Natural killer cell (primary cell): ENCODE data around the gene HCN3. TPM values are rescaled to one million over a fixed set of nuclear protein-coding genes. Genes with fewer than 3 reads are reported as not detected.

Source experiments
- ATAC-seq, 3 donors: fragments of 150-1000 bp in 2 of 3; fragments of 200-7000 bp in 1 of 3; cut with Tn5 transposase; 1 replicate in 1 of 3; 2 replicates in 2 of 3; pipeline ENCODE4 v1.10.0; 2021; ENCODE audit warnings: mild to moderate bottlenecking in 2 of 3, moderate library complexity in 2 of 3
- DNase-seq, 2 donors: peaks; one replicate each; pipeline versions ENCODE4 v3.0.0 to v3.0.0-alpha.2; 2013 to 2021; ENCODE audit warnings: mixed read lengths in 1 of 2
- H3K27ac ChIP-seq: one replicate; pipeline ENCODE4 v1.5.1; 2013; ENCODE audit warnings: mild to moderate bottlenecking, low read length
- H3K27me3 ChIP-seq: one replicate; pipeline ENCODE4 v1.6.1; 2013; ENCODE audit warnings: low read length; ENCODE audit not compliant: control insufficient read depth, insufficient read depth
- H3K36me3 ChIP-seq: one replicate; pipeline ENCODE4 v1.6.1; 2013; ENCODE audit warnings: low read length; ENCODE audit not compliant: control insufficient read depth, insufficient read depth
- H3K4me1 ChIP-seq: one replicate; pipeline ENCODE4 v1.6.1; 2013; ENCODE audit warnings: low read length; ENCODE audit not compliant: control insufficient read depth, insufficient read depth
- H3K4me3 ChIP-seq: one replicate; pipeline ENCODE4 v1.5.1; 2013; ENCODE audit warnings: low read length
- H3K9me3 ChIP-seq: one replicate; pipeline ENCODE4 v1.6.1; 2013; ENCODE audit warnings: low read length; ENCODE audit not compliant: control insufficient read depth, insufficient read depth
- H3K27ac Mint-ChIP-seq, 2 donors: one replicate each; pipeline ENCODE4 v1.8.0; 2022; ENCODE audit warnings: mild to moderate bottlenecking in 2 of 2, mixed read lengths in 2 of 2, moderate library complexity in 1 of 2
- H3K27me3 Mint-ChIP-seq, 2 donors: one replicate each; pipeline ENCODE4 v1.8.0; 2022; ENCODE audit warnings: low read depth in 2 of 2, mixed read lengths in 2 of 2
- H3K36me3 Mint-ChIP-seq: one replicate; pipeline ENCODE4 v1.8.0; 2022; ENCODE audit warnings: mixed read lengths
- H3K4me1 Mint-ChIP-seq, 2 donors: one replicate each; pipeline ENCODE4 v1.8.0; 2022; ENCODE audit warnings: mixed read lengths in 2 of 2
- H3K4me3 Mint-ChIP-seq: one replicate; pipeline ENCODE4 v1.8.0; 2022; ENCODE audit warnings: mild to moderate bottlenecking, moderate library complexity, mixed read lengths
- H3K9me3 Mint-ChIP-seq, 2 donors: one replicate each; pipeline ENCODE4 v1.8.0; 2022; ENCODE audit warnings: mixed read lengths in 2 of 2
- CTCF ChIP-seq: fragments of 200-600 bp; IDR thresholded peaks from one replicate; pipeline ENCODE4 v1.8.0; 2022; ENCODE audit warnings: antibody characterized with exemption
- WGBS: methylation state at CpG from one replicate; pipeline ENCODE4 v1.1.7; 2013; ENCODE audit warnings: missing lambda C conversion rate; ENCODE audit not compliant: insufficient coverage; 5-methylcytosine and 5-hydroxymethylcytosine counted together
- intact Hi-C: fragments of 100-400 bp; cut with micrococcal nuclease; formaldehyde crosslinking; loops from one replicate; pipeline ENCODE4 v1.14.2; 2022
- total RNA-seq, 4 donors: library from RNA; stranded (reverse); fragments of 120-200 nt in 1 of 4; gene quantifications; one replicate each; pipeline versions ENCODE4 v1.2.3 to v1.2.4, GENCODE V29; 2013 to 2022

The HCN3 gene
- total RNA-seq, 3 donors from 2014 or later (not counting 1 experiment from before 2014, with no cell fraction given): 2.0 to 3.4 (median 2.6) TPM

GRCh38 chr1:155277902-155278688, 832 bp downstream of the HCN3 start:
- H3K4me3 Mint-ChIP-seq: peak overlapping the region; percentile 83
- peak; percentile 56 to 87 for DNase-seq
- peak overlapping the region; percentile 28 for H3K4me3 ChIP-seq
- no peaks in the 10 kb centered on the region for H3K36me3 Mint-ChIP-seq
- H3K27ac Mint-ChIP-seq: peak overlapping the region in 1 of 2 donors; percentile 71
- TF ChIP-seq CTCF: peak; percentile 10
- H3K36me3 ChIP-seq: no peaks in the 10 kb centered on the region
- intact Hi-C loops: loop anchor here (2.0 kb wide), 2 partner anchors 31 to 45 kb away; partner anchors contain the start of gene FDPS
- H3K27ac ChIP-seq: peak overlapping the region; percentile 47
- peak; percentile 23 to 47 (median 27) for ATAC-seq
- no peaks in the 10 kb centered on the region for H3K27me3 Mint-ChIP-seq
- no peaks in the 10 kb centered on the region for H3K9me3 ChIP-seq
- WGBS: 1% methylated on average over 28 of the region's 29 CpGs
- peaks cover 24 to 38% of the 10 kb centered on the region in 2 donors for H3K4me1 Mint-ChIP-seq
- H3K4me1 ChIP-seq: peaks cover 29% of the 10 kb centered on the region
- no peaks in the 10 kb centered on the region for H3K9me3 Mint-ChIP-seq
- H3K27me3 ChIP-seq: no peaks in the 10 kb centered on the region

GRCh38 chr1:155278689-155279160, 1.5 kb downstream of the HCN3 start:
- Histone ChIP-seq H3K27me3 (no peaks in the 10 kb centered on the region), H3K9me3 (no peaks in the 10 kb centered on the region), H3K36me3 (no peaks in the 10 kb centered on the region), H3K27ac (no peak overlapping the region), H3K4me1 (peaks cover 26% of the 10 kb centered on the region), H3K4me3 (no peak overlapping the region)
- Mint-ChIP-seq H3K9me3 (no peaks in the 10 kb centered on the region), H3K36me3 (no peaks in the 10 kb centered on the region), H3K4me3 (peak overlapping the region; percentile 83), H3K4me1 (peaks cover 19 to 32% of the 10 kb centered on the region in 2 donors), H3K27ac (peak overlapping the region in 1 of 2 donors; percentile 5), H3K27me3 (no peaks in the 10 kb centered on the region)
- intact Hi-C loops: loop anchor here (2.0 kb wide), 2 partner anchors 30 to 44 kb away; partner anchors contain the start of gene FDPS
- no peak for ATAC-seq
- DNase-seq: no peak
- no peak for TF ChIP-seq CTCF
- 66% methylated on average over 9 of the region's 10 CpGs for WGBS

GRCh38 chr1:155279268-155279667, 2.0 kb downstream of the HCN3 start:
- no peaks in the 10 kb centered on the region for H3K27me3 Mint-ChIP-seq
- Histone ChIP-seq H3K36me3 (no peaks in the 10 kb centered on the region), H3K27me3 (no peaks in the 10 kb centered on the region), H3K4me1 (peaks cover 22% of the 10 kb centered on the region), H3K4me3 (no peak overlapping the region), H3K27ac (no peak overlapping the region), H3K9me3 (no peaks in the 10 kb centered on the region)
- TF ChIP-seq CTCF: no peak
- H3K4me3 Mint-ChIP-seq: no peak overlapping the region
- ATAC-seq: no peak
- WGBS: 82% methylated on average over 2 of the region's 2 CpGs
- H3K36me3 Mint-ChIP-seq: no peaks in the 10 kb centered on the region
- H3K27ac Mint-ChIP-seq: no peak overlapping the region
- no peak for DNase-seq
- no peaks in the 10 kb centered on the region for H3K9me3 Mint-ChIP-seq
- intact Hi-C loops: loop anchor here (2.0 kb wide), 2 partner anchors 30 to 44 kb away; partner anchors contain the start of gene FDPS
- H3K4me1 Mint-ChIP-seq: peaks cover 17 to 30% of the 10 kb centered on the region in 2 donors
